ENCODE results near the gene PALM2AKAP2. TPM values are rescaled to one million over a fixed set of nuclear protein-coding genes. Genes with fewer than 3 reads are reported as not detected.

Gene PALM2AKAP2
- total and polyA plus RNA-seq, 2 experiments from 2014 or later = 2.5 to 7.9 TPM

GRCh38 chr9:109799792-109800191 lies 19.8 kb downstream of the PALM2AKAP2 start (continued):
- no peak for TF ChIP-seq ZNF462 (CRISPR knock-in tag; IDR thresholded peaks at IDR 0.05)

- no peak overlapping the region for H3K4me3 ChIP-seq
- H3K4me1 ChIP-seq (ENCODE audit: insufficient read depth) = no peaks in the 10 kb centered on the region
- no peaks in the 10 kb centered on the region for H3K36me3 ChIP-seq (ENCODE audit: insufficient read depth)
- no peak overlapping the region for H3K27ac ChIP-seq (ENCODE audit: low read depth)
- H3F3A ChIP-seq (replicated peaks; ENCODE audit: low read depth) = no peaks in the 10 kb centered on the region
- H3K9me3 Mint-ChIP-seq = no peaks in the 10 kb centered on the region
- DNase-seq (ENCODE audit: low spot score) (no peak), ATAC-seq (no peak)
- no peak overlapping the region for H3K4me3 Mint-ChIP-seq
- no peak overlapping the region for H2AFZ ChIP-seq
- no peaks in the 10 kb centered on the region for H3K9me2 ChIP-seq (ENCODE audit: insufficient read depth)
- H3K4me1 Mint-ChIP-seq = no peaks in the 10 kb centered on the region
- no peaks in the 10 kb centered on the region for H3K36me3 Mint-ChIP-seq (ENCODE audit: low read depth)
- H3K79me2 ChIP-seq (replicated peaks; ENCODE audit: insufficient read depth) = peaks cover 28% of the 10 kb centered on the region
- H3K27me3 ChIP-seq (ENCODE audit: insufficient read depth) = no peaks in the 10 kb centered on the region
- H4K20me1 ChIP-seq (replicated peaks; ENCODE audit: insufficient read depth) = no peaks in the 10 kb centered on the region
- H3K27ac Mint-ChIP-seq = no peak overlapping the region
- no peaks in the 10 kb centered on the region for H3K27me3 Mint-ChIP-seq (ENCODE audit: insufficient read depth, low read depth, poor library complexity)
- no peak overlapping the region for H3K4me2 ChIP-seq
- TF ChIP-seq EZH2phosphoT487 (IDR thresholded peaks at IDR 0.05; ENCODE audit: unreplicated experiment) (no peak), NANOG (IDR thresholded peaks at IDR 0.05; ENCODE audit: borderline replicate concordance) (no peak), ZNF462 (CRISPR knock-in tag; IDR thresholded peaks at IDR 0.05) (no peak), ZNF331 (CRISPR knock-in tag; IDR thresholded peaks at IDR 0.05; ENCODE audit: low read depth) (no peak), JUNB (IDR thresholded peaks at IDR 0.05; ENCODE audit: unreplicated experiment) (no peak), CTCF (conservative IDR thresholded peaks at IDR 0.05; ENCODE audit: low read depth in 2 of 2) (no peak), POLR2AphosphoS5 (IDR thresholded peaks at IDR 0.05; ENCODE audit: low read depth) (no peak)
Observed at GRCh38 chr9:109801484-109801883, 21.5 kb downstream of the PALM2AKAP2 start.

Measured in GM23338 (cell line).